Vagina (tissue), 2 donors: Measurements from ENCODE around the gene OCRL.

Source experiments
- CTCF ChIP-seq, 3 experiments: fragments of 450-650 bp in 2 of 3; fragments of 200-600 bp in 1 of 3; sonication (generic) in 1 of 3; IDR thresholded peaks; one replicate each; pipeline ENCODE4 v1.5.1; 2017 to 2019; ENCODE audit warnings: antibody characterized with exemption in 3 of 3, mild to moderate bottlenecking in 2 of 3, moderate library complexity in 2 of 3
- POLR2AphosphoS5 ChIP-seq, 2 donors: sonication (generic); formaldehyde crosslinking; IDR thresholded peaks; one replicate each; pipeline ENCODE4 v1.9.0; 2017; ENCODE audit warnings: antibody characterized with exemption in 2 of 2, mild to moderate bottlenecking in 2 of 2, low read depth in 1 of 2; ENCODE audit not compliant: insufficient read depth in 1 of 2

- TF ChIP-seq CTCF (IDR thresholded peaks at IDR 0.05), result no peak
- no peak for TF ChIP-seq POLR2AphosphoS5 (IDR thresholded peaks at IDR 0.05; ENCODE audit: insufficient read depth in 1 of 2, low read depth in 1 of 2)
Observed at GRCh38 chrX:129622757-129623301, 82.8 kb downstream of the OCRL start.
